ENCODE data around the gene PPFIA4.

DNA sequence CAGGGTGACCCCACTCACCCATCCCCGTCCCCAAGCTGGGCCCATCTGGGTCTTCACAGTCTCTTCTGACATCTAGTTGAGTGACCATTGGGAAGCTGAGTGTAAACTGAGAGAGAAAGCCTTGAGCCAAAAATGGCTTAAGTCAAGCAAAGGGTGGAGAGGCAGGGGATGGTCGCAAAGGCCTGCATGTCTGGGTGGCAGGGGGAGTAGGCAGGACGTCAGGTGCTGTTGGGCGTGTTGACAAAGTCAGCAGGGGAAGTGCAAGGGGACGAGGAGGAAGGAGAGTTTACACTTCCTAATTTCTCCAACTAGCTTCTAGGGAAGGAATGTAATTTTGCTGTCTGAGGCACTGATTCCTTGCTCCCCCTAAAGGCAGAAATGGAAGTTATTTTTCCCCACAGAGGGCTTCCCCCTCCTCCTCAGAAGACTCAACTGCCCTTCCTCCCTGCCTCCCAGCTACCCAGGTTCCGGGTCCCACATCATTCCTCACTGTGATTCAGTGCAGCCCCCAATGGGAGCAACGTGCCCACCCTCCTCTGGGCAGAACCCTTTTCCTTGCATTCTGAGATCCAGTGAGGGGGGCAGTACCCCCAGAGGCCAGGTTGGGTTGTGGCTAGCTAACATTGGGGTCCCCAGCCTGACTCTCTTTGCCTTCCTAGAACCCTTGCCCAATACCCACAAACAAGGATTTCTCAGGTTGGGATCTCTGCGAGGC lies 100.0 kb downstream of the PPFIA4 start:
- TF ChIP-seq, protein P1, sequence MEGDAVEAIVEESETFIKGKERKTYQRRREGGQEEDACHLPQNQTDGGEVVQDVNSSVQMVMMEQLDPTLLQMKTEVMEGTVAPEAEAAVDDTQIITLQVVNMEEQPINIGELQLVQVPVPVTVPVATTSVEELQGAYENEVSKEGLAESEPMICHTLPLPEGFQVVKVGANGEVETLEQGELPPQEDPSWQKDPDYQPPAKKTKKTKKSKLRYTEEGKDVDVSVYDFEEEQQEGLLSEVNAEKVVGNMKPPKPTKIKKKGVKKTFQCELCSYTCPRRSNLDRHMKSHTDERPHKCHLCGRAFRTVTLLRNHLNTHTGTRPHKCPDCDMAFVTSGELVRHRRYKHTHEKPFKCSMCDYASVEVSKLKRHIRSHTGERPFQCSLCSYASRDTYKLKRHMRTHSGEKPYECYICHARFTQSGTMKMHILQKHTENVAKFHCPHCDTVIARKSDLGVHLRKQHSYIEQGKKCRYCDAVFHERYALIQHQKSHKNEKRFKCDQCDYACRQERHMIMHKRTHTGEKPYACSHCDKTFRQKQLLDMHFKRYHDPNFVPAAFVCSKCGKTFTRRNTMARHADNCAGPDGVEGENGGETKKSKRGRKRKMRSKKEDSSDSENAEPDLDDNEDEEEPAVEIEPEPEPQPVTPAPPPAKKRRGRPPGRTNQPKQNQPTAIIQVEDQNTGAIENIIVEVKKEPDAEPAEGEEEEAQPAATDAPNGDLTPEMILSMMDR (IDR thresholded peaks at IDR 0.05; ENCODE audit: low read depth, low read length) = peak; percentile 31; the same call in 1 of the 2 replicates
- no peak for TF ChIP-seq EZH2phosphoT487 (IDR thresholded peaks at IDR 0.05; ENCODE audit: low read depth)

Data from OCI-LY3 (cell line).